HL-60/S4 treated with retinoic acid at 250 ng/mL for 4 days and 3 days (cell line): Measurements from ENCODE around the gene PRKAG3.

ENCODE experiments used
- in situ Hi-C: fragments of 300-500 bp; cut with MboI; formaldehyde crosslinking; loops from 2 replicates; pipeline ENCODE4 v1.7.0; 2022; ENCODE audit warnings: low sequenced_read_pairs

PRKAG3 gene

GRCh38 chr2:218816561-218817011 lies 15.0 kb downstream of the PRKAG3 start:
- in situ Hi-C loops: no loop called here

- in situ Hi-C loops: no loop called here
These were observed 16.0 kb downstream of the PRKAG3 start for GRCh38 chr2:218815649-218816048.

GRCh38 chr2:218815244-218815637 lies 16.4 kb downstream of the PRKAG3 start:
- in situ Hi-C loops: no loop called here

GRCh38 chr2:218814540-218815243 lies 16.9 kb downstream of the PRKAG3 start:
- in situ Hi-C loops: no loop called here

- in situ Hi-C loops: no loop called here
These were observed 17.7 kb downstream of the PRKAG3 start for GRCh38 chr2:218813771-218814460.

- in situ Hi-C loops: no loop called here
These were observed 18.7 kb downstream of the PRKAG3 start for GRCh38 chr2:218812861-218813260.

GRCh38 chr2:218812096-218812815 lies 19.3 kb downstream of the PRKAG3 start:
- in situ Hi-C loops: no loop called here

- in situ Hi-C loops: no loop called here
These were observed 20.2 kb downstream of the PRKAG3 start for GRCh38 chr2:218811382-218811781.

GRCh38 chr2:218810256-218810655 lies 21.3 kb downstream of the PRKAG3 start:
- in situ Hi-C loops: no loop called here

GRCh38 chr2:218809515-218809914 lies 22.1 kb downstream of the PRKAG3 start:
- in situ Hi-C loops: no loop called here

- in situ Hi-C loops: no loop called here
These were observed 24.0 kb downstream of the PRKAG3 start for GRCh38 chr2:218807626-218808025.

GRCh38 chr2:218806346-218806978 lies 25.1 kb downstream of the PRKAG3 start:
- in situ Hi-C loops: no loop called here

GRCh38 chr2:218805627-218806026 lies 26.0 kb downstream of the PRKAG3 start:
- in situ Hi-C loops: no loop called here

GRCh38 chr2:218804817-218805216 lies 26.8 kb downstream of the PRKAG3 start:
- in situ Hi-C loops: no loop called here

GRCh38 chr2:218802386-218802994 lies 29.1 kb downstream of the PRKAG3 start:
- in situ Hi-C loops: no loop called here

- in situ Hi-C loops: no loop called here
These were observed 31.6 kb downstream of the PRKAG3 start for GRCh38 chr2:218799990-218800389.

- in situ Hi-C loops: no loop called here
These were observed 32.7 kb downstream of the PRKAG3 start for GRCh38 chr2:218798767-218799504.

- in situ Hi-C loops: no loop called here
These were observed 34.9 kb downstream of the PRKAG3 start for GRCh38 chr2:218796691-218797090.

- in situ Hi-C loops: no loop called here
These were observed 39.2 kb downstream of the PRKAG3 start for GRCh38 chr2:218792433-218792832.
